GM19324 (cell line): Measurements from ENCODE around the gene RFX5.
"Not testable (repeated sequence)": the region's sequence is repeated elsewhere in the genome, so short reads cannot be mapped to it uniquely, and the experiment has no call there.

Source experiments
- ATAC-seq: cut with Tn5 transposase; IDR thresholded peaks from one replicate; pipeline ENCODE4 v1.9.1; 2021; ENCODE audit warnings: mild to moderate bottlenecking, moderate library complexity; ENCODE audit not compliant: unreplicated experiment, low FRiP score

Gene RFX5

GRCh38 chr1:151362308-151363155, 15.5 kb upstream of the RFX5 start:
- ATAC-seq, result no peak

GRCh38 chr1:151361883-151362282, 14.8 kb upstream of the RFX5 start:
- no peak for ATAC-seq

GRCh38 chr1:151356696-151357095, 9.6 kb upstream of the RFX5 start:
- no peak for ATAC-seq

GRCh38 chr1:151352021-151352718, 5.1 kb upstream of the RFX5 start:
- no peak for ATAC-seq

- ATAC-seq, result not testable (repeated sequence)
Observed at GRCh38 chr1:151350323-151350722, 3.3 kb upstream of the RFX5 start.

- no peak for ATAC-seq
Observed at GRCh38 chr1:151347523-151348246, 633 bp upstream of the RFX5 start.

- no peak for ATAC-seq
Observed at GRCh38 chr1:151346082-151346768, 827 bp downstream of the RFX5 start.

- no peak for ATAC-seq
Observed at GRCh38 chr1:151344291-151344690, 2.8 kb downstream of the RFX5 start.

GRCh38 chr1:151343587-151343986, 3.5 kb downstream of the RFX5 start:
- ATAC-seq, result no peak

- no peak for ATAC-seq
Observed at GRCh38 chr1:151342569-151342968, 4.5 kb downstream of the RFX5 start.

- no peak for ATAC-seq
Observed at GRCh38 chr1:151342021-151342420, 5.0 kb downstream of the RFX5 start.

GRCh38 chr1:151340870-151341754, 5.9 kb downstream of the RFX5 start:
- ATAC-seq, result peak; percentile 51

- no peak for ATAC-seq
Observed at GRCh38 chr1:151336556-151336955, 10.5 kb downstream of the RFX5 start.

- ATAC-seq, result no peak
Observed at GRCh38 chr1:151334822-151335221, 12.2 kb downstream of the RFX5 start.

- ATAC-seq, result peak; percentile 11
Observed at GRCh38 chr1:151327903-151328674, 19.0 kb downstream of the RFX5 start.

- peak; percentile 74 for ATAC-seq
Observed at GRCh38 chr1:151327223-151327902, 19.7 kb downstream of the RFX5 start, which contains the start of gene PI4KB. PI4KB (minus strand) TSS chr1:151327416; CDS start chr1:151316481, 10,935 bp downstream.

- ATAC-seq, result peak; percentile 49
Observed at GRCh38 chr1:151326619-151327222, 20.3 kb downstream of the RFX5 start.
